ENCODE measurements around the gene ZNF740.
"Not testable (repeated sequence)": the region's sequence is repeated elsewhere in the genome, so short reads cannot be mapped to it uniquely, and the experiment has no call there.

Gene ZNF740, protein sequence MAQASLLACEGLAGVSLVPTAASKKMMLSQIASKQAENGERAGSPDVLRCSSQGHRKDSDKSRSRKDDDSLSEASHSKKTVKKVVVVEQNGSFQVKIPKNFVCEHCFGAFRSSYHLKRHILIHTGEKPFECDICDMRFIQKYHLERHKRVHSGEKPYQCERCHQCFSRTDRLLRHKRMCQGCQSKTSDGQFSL

GRCh38 chr12:53180220-53180930 lies at the start of gene ZNF740, which contains the start of gene CSAD:
ZNF740 (plus strand) TSS chr12:53180722; CDS start chr12:53181984, 1,262 bp downstream.
CSAD (minus strand) TSS chr12:53180925; CDS start chr12:53173470, 7,455 bp downstream.
- peak; percentile 98 for DNase-seq

DNA sequence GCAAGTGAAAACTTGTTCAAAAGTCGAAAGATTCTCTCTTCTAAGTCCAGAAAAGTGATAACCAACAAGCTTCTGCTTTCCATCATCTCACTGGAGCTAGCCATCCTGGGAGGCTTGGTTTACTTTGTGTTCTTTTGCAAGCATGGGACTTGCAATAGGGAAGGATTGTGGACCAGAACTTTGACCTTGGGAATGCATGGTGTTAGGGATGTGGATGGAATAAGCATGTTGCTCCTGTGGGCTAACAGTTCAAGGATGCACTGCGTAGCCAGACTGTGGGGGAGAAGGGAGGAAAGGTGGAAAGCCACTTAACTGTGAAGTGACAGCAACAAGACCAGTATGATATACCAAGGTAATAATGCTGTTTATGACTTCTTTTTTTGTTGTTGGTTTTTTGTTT lies 48.7 kb upstream of the ZNF740 start:
- no peak for DNase-seq

DNA sequence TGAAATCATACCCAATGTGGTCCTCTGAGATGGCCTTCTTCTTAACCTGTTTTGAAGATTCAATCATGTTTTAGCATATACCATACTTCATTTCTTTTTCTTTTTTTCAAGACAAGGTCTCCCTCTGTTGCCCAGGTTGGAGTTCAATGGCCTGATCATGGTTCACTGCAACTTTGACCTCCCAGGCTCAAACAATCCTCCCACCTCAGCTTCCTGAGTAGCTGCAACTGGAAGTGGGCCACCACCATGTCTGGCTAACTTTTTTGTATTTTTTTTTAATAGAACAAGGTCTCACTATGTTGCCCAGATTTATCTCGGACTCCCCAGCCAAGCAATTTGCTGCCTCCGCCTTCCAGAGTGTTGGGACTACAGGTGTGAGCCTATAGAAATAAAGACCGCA lies 46.8 kb upstream of the ZNF740 start:
- no peak for DNase-seq

DNA sequence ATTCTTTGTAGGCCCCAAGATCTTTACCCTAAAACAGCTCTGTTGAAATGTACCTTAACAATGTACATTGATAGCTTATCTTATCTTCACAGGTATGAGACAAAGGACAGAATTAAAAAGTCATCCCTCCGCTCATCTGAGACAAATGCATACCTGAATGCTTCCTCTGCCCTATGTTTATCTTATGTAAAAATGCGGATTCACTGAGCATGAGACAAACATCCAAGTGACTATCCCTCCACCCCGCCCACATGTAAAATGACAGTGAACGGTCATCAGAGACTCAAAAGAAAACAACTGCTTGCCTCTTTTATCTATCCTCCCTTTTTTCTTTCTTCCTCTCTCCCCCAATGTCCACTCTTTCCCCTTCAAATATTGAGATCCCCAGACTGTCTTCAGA lies 37.2 kb upstream of the ZNF740 start:
- no peak for DNase-seq

DNA sequence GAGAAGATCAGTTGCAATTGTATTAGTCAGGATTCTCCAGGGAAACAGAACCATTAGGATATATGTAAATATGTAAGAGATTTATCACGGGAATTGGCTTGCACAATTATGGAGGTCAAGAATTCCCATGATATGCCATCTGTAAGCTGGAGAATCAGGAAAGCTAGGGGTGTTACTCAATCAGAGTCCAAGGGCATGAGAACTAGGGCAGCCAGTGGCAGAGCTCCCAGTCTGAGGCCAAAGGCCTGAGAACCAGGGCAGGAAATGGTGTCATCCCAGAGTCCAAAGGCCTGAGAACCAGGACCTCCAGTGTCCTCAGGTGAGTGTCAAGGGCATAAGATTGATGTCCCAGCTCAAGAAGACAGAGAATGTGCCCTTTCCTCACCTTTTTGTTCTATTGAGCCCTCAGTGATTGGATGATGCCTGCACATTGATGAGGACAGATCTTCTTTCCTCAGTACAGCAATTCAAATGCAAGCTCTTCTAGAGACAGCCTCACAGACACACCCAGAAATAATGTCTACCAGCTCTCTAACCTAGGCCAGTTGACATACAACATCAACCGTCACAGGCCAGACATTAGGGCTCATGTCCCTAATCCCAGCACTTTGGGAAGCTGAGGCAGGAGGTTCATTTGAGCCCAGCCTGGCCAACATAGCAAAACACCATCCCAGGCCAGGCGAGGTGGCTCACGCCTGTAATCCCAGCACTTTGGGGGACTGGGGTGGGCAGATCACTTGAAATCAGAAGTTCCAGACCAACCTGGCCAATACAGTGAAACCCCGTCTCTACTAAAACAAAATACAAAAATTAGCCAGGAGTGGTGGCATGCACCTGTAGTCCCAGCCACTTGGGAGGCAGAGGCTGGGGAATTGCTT lies 34.9 kb upstream of the ZNF740 start:
- no peak for DNase-seq

GRCh38 chr12:53147181-53147580 lies 33.3 kb upstream of the ZNF740 start:
- DNase-seq, result no peak

- no peak for DNase-seq
Observed at GRCh38 chr12:53147653-53148052, 32.9 kb upstream of the ZNF740 start.

- no peak for DNase-seq
Observed at GRCh38 chr12:53151039-53151438, 29.5 kb upstream of the ZNF740 start.

DNA sequence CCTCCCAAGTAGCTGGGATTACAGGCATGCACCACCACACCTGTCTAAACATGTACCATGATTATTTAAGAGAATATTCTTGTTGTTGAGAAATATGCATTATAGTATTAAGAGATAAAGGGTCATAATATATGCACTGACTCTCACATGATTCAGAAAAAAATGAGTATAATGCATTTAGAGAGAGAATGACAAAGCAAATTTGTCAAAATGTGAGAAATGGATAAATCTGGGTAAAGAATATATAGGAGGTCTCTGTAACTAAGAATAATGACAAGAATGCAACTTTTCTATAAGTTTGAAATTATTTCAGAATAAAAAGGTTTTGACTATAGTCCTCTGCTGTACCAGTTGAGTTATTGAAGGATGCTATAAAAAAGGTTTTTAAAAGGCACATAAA lies 28.1 kb upstream of the ZNF740 start:
- no peak for DNase-seq

GRCh38 chr12:53159195-53159839 lies 21.2 kb upstream of the ZNF740 start:
- peak; percentile 81 to 84 for DNase-seq

GRCh38 chr12:53160000-53160399 lies 20.5 kb upstream of the ZNF740 start:
- no peak for DNase-seq

DNA sequence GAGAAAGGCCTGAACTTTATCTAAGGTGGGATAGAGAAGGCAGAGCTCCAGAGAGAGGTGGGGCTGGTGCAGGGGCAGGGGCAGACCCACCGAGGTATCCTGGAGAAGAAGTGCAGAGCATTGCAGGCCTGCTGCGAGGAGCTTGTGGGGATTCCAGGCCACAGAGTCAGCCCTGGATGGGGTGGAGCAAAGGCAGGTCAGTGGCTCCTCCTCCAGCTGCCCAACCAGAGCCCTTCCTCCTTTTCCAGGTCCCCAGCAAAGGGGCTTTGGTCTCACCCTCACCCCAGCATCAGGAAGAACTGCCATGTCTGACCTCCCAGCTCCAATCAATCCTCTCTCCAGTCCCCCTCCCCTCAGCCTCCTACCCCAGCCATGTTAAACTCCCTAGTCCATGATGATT lies 19.8 kb upstream of the ZNF740 start:
- no peak for DNase-seq

- no peak for DNase-seq
Observed at GRCh38 chr12:53161119-53161911, 19.2 kb upstream of the ZNF740 start.

- DNase-seq, result not testable (repeated sequence)
Observed at GRCh38 chr12:53163008-53163407, 17.5 kb upstream of the ZNF740 start.

DNA sequence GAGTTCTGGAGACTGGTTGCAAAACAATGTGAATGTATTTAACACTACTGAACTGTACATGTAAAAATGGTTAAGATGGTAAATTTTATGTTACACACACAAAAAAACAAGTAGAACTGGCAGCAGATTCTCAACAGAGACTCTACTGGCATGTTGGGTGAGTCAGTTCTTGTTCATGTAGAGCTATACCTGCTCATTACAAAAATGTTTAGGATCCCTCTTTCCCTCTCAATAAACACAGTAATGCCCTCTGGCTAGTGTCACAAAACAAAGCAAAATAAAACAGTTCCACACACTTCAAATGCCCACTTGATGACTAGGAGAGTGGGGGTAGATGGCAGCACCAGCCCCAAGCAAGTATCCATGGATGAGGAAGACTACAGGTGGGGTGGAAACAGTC lies 13.7 kb upstream of the ZNF740 start:
- DNase-seq, result no peak

- no peak for DNase-seq
Observed at GRCh38 chr12:53169644-53170043, 10.9 kb upstream of the ZNF740 start.

DNA sequence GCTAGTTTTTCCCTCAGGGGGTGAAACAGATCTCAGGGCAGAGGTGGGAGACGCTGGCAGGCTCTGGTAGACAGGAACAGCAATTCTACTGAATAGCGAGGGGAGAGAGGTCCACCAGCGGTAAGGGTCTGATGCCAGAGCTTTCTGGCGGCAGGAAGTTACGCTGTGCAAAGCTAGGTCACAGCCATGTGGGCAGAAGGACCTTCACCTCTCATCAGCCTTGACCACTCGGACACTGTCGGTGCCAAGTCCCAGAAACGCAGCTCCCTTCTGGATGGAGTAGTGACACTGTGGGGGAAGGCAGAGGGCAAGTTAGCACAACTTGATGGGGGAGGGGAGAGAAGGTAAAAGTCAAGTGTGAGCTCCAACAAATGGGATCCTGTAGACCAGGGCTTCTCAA lies 10.3 kb upstream of the ZNF740 start:
- no peak for DNase-seq

- no peak for DNase-seq
Observed at GRCh38 chr12:53170876-53171724, 9.4 kb upstream of the ZNF740 start.

DNA sequence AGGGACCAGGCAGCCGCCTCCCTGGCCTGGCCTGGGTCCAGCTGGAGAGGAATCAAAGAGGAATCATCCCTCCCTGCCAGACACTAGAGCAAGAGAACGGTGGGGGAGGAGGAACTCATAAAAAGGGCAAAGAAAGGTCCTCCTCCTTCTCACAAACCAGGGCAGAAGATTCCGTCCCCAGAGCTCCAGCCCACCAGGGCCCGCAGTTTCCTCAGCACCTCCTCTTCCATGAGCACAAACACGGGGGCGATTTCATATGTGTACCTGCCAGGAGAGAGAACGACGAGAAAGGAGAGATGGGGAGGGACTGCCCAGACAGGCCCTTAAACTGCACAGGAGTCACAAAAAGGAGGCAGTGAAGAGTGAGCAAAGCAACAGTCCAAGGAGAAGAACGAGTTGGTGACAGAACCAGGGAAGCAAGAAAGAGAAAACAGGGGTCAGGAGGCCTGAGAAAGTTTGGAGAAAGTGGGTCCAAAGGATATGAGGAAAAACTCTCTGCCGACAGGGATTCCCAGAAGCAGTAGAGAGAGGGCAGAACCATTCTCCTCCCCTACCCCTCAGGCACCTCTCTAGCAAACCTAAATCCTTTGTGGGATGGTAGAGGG lies 8.7 kb upstream of the ZNF740 start:
- DNase-seq, result no peak

GRCh38 chr12:53172352-53172751 lies 8.2 kb upstream of the ZNF740 start:
- DNase-seq, result no peak

Measured in NCI-H2081 (cell line).